Fibroblast of lung (primary cell): Measurements from ENCODE around the gene ZNF638. TPM values are rescaled to one million over a fixed set of nuclear protein-coding genes. Genes with fewer than 3 reads are reported as not detected.

ENCODE experiments used
- DNase-seq, 2 donors: peaks; one replicate each; pipeline versions ENCODE4 v3.0.0 to v3.0.0-alpha.2; 2010; ENCODE audit warnings: low read depth in 2 of 2
- H2AFZ ChIP-seq: 2 replicates; pipeline ENCODE4 v1.5.1; 2012; ENCODE audit warnings: low read length, control low read depth, inconsistent platforms
- H3K27ac ChIP-seq: 2 replicates; pipeline ENCODE4 v1.5.1; 2011; ENCODE audit warnings: low read length, control low read depth; ENCODE audit not compliant: insufficient read depth
- H3K27me3 ChIP-seq: 2 replicates; pipeline ENCODE4 v1.5.1; 2011; ENCODE audit warnings: mild to moderate bottlenecking, low read length; ENCODE audit not compliant: control insufficient read depth, insufficient read depth
- H3K36me3 ChIP-seq: 2 replicates; pipeline ENCODE4 v1.5.1; 2011; ENCODE audit warnings: low read length; ENCODE audit not compliant: control insufficient read depth, insufficient read depth
- H3K4me1 ChIP-seq: 2 replicates; pipeline ENCODE4 v1.5.1; 2011; ENCODE audit warnings: low read length; ENCODE audit not compliant: control insufficient read depth, insufficient read depth; ENCODE audit errors: extremely low read depth
- H3K4me2 ChIP-seq: 2 replicates; pipeline ENCODE4 v1.5.1; 2011; ENCODE audit warnings: low read length, control low read depth; ENCODE audit not compliant: insufficient read depth; ENCODE audit errors: extremely low read depth
- H3K4me3 ChIP-seq, 4 experiments: fragments of 200-600 bp in 1 of 4; sonication (generic) in 1 of 4; replicated peaks in 1 of 4; 2 replicates each; pipeline ENCODE4 v1.5.1; 2011 to 2016; ENCODE audit warnings: low read length in 4 of 4, low read depth in 3 of 4, mild to moderate bottlenecking in 3 of 4, control low read depth in 2 of 4, inconsistent platforms in 1 of 4, mixed read lengths in 1 of 4; ENCODE audit not compliant: insufficient read depth in 1 of 4; ENCODE audit errors: control extremely low read depth in 1 of 4
- H3K79me2 ChIP-seq: 2 replicates; pipeline ENCODE4 v1.5.1; 2012; ENCODE audit warnings: mild to moderate bottlenecking, low read length, inconsistent platforms; ENCODE audit not compliant: control insufficient read depth, insufficient read depth
- H3K9ac ChIP-seq: 2 replicates; pipeline ENCODE4 v1.5.1; 2011; ENCODE audit warnings: mild to moderate bottlenecking, low read length, control low read depth; ENCODE audit not compliant: insufficient read depth
- H3K9me3 ChIP-seq: 2 replicates; pipeline ENCODE4 v1.5.1; 2012; ENCODE audit warnings: low read depth, low read length; ENCODE audit not compliant: control insufficient read depth, insufficient read depth
- H4K20me1 ChIP-seq: 2 replicates; pipeline ENCODE4 v1.5.1; 2011; ENCODE audit warnings: low read length; ENCODE audit not compliant: control insufficient read depth, insufficient read depth; ENCODE audit errors: extremely low read depth
- EZH2 ChIP-seq: IDR thresholded peaks from 2 replicates; pipeline ENCODE4 v1.5.1; 2012; ENCODE audit warnings: low read length, control low read depth, mild to moderate bottlenecking; ENCODE audit errors: missing control alignments
- polyA plus RNA-seq, 2 donors: library from polyadenylated mRNA; depleted of rRNA in 1 of 2; stranded (reverse) in 1 of 2; unstranded in 1 of 2; fragments of >200 nt; gene quantifications; 2 replicates each; pipeline ENCODE4 v1.2.1, GENCODE V29; 2011 to 2012; ENCODE audit warnings: missing spikeins in 1 of 2
- total RNA-seq: library from RNA; depleted of rRNA; stranded (reverse); fragments of >200 nt; gene quantifications from 2 replicates; pipeline ENCODE4 v1.2.1, GENCODE V29; 2014
- TF ChIP-seq, protein P1 (sequence below), 2 donors: IDR thresholded peaks in 1 of 2; conservative IDR thresholded peaks in 1 of 2; 1 replicate in 1 of 2; 2 replicates in 1 of 2; pipeline ENCODE4 v1.5.1; 2011 to 2012; ENCODE audit warnings: low read length in 2 of 2, control low read depth in 1 of 2, inconsistent platforms in 1 of 2, low read depth in 1 of 2, mild to moderate bottlenecking in 1 of 2

The ZNF638 gene
- total and polyA plus RNA-seq, 2 donors (not counting 1 experiment from before 2014, with no cell fraction given): 63.8 to 190 TPM

DNA sequence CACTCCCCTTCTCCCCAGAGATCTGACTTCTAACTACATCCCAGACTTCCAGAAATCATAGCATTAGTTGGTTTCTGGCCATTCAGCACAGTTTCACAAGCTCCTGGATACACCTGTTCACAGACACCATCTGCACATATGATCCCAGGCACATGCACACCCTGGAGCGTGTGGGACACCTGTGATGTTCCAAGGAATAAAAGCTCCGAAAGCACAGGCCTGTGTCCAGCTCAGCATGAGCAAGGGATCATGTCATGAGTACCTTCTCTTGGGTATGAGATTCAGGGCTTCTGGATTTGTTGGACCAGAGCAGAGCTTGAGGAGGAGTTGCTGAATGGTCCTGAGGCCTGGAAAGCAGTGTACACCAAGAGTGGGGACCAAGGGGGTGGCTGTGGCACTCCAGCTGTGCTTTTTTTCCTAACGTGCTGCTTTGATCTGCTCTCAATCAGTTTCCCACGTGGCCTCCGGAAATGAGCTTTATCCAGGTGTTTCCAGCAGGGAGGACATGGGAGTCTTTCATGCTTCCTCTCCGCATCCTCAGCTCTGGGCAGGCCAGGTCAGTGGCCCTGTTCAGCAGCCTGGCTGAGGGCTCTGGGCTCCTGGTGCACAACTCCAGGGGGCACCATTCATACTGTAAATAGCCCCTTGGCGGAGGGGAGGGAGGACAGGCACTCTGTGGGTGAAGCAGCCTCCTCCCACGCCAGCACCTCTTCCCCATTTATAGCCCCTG lies 123.6 kb downstream of the ZNF638 start:
- peaks cover 22% of the 10 kb centered on the region for H3K27me3 ChIP-seq
- no peak overlapping the region for H2AFZ ChIP-seq
- TF ChIP-seq, protein P1, sequence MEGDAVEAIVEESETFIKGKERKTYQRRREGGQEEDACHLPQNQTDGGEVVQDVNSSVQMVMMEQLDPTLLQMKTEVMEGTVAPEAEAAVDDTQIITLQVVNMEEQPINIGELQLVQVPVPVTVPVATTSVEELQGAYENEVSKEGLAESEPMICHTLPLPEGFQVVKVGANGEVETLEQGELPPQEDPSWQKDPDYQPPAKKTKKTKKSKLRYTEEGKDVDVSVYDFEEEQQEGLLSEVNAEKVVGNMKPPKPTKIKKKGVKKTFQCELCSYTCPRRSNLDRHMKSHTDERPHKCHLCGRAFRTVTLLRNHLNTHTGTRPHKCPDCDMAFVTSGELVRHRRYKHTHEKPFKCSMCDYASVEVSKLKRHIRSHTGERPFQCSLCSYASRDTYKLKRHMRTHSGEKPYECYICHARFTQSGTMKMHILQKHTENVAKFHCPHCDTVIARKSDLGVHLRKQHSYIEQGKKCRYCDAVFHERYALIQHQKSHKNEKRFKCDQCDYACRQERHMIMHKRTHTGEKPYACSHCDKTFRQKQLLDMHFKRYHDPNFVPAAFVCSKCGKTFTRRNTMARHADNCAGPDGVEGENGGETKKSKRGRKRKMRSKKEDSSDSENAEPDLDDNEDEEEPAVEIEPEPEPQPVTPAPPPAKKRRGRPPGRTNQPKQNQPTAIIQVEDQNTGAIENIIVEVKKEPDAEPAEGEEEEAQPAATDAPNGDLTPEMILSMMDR (conservative IDR thresholded peaks at IDR 0.05 in 1 of 2, IDR thresholded peaks at IDR 0.05 in 1 of 2; ENCODE audit: low read depth in 1 of 2, low read length in 2 of 2): no peak
- TF ChIP-seq EZH2: no peak
- H3K9me3 ChIP-seq: no peaks in the 10 kb centered on the region
- H3K4me1 ChIP-seq: no peaks in the 10 kb centered on the region
- H3K36me3 ChIP-seq: no peaks in the 10 kb centered on the region
- H4K20me1 ChIP-seq: no peaks in the 10 kb centered on the region
- no peak for DNase-seq
- H3K4me2 ChIP-seq: no peak overlapping the region
- H3K4me3 ChIP-seq: no peak overlapping the region
- no peaks in the 10 kb centered on the region for H3K79me2 ChIP-seq
- H3K27ac ChIP-seq: no peak overlapping the region
- H3K9ac ChIP-seq: no peak overlapping the region

DNA sequence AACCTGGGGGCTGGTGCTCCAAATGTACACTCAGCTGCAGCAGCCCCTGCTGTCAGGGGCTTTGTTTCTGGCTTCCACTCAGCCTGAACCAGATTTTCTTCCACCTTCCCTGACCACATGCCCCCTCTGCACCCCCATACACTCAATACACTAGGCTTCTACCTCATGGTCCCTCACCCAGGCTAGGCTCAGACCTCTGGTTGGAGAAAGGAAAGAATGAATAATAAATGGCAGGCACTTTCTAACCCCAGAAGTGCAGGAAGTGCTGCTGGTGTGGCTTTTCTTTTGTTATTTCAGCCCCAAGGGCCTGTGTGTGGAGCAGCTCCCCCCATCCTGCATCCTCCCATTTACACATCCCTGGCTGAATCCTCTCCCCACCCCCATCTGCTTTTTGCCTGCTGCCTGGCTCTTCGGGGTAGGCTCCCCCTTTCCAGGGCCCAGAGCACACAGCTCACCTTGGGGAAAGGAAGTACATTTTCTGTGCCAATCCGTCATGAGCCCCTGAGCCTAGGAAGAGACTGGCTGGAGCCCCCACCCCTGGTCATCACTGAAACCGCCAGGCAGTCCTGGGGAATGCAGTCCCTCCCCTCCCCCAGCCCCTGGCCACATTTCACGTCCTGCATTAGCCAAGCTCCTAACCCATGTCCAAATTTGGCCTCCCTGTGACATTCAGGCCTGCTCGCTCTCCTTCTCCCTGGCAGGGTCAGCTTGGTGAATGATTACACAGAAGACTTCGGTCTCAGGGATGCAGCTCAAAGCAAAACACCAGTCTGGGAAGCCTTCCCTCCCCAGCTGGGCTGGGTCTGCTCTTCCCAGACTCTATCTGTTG lies 124.4 kb downstream of the ZNF638 start:
- no peak overlapping the region for H3K27ac ChIP-seq
- H3K36me3 ChIP-seq: no peaks in the 10 kb centered on the region
- no peak overlapping the region for H2AFZ ChIP-seq
- no peaks in the 10 kb centered on the region for H3K79me2 ChIP-seq
- TF ChIP-seq EZH2: no peak
- H3K4me2 ChIP-seq: no peak overlapping the region
- H3K9me3 ChIP-seq: no peaks in the 10 kb centered on the region
- no peak overlapping the region for H3K9ac ChIP-seq
- H3K27me3 ChIP-seq: peaks cover 22% of the 10 kb centered on the region
- H4K20me1 ChIP-seq: no peaks in the 10 kb centered on the region
- no peak overlapping the region for H3K4me3 ChIP-seq
- peak in 1 of 2 donors; percentile 48 for DNase-seq
- H3K4me1 ChIP-seq: no peaks in the 10 kb centered on the region

DNA sequence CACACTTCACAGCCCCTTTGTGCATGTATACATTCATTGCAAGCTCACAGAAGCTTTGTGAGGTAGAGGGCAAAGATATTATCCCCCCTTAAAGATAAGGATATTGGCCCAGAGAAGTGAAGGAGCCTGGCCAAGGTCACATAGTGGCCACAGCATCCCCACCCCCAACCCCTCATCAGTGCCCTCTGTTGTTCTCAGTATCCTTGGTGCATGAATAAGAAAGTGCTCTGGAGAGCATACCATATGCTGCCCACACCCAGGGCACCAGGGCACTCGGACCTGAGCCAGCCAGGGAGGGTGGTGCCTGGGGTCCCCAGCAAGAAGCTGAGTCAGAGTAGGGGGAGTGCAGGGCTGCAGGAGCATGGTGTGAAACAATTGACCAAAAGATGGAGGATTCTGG lies 125.0 kb downstream of the ZNF638 start:
- no peak overlapping the region for H3K4me2 ChIP-seq
- H3K9ac ChIP-seq: no peak overlapping the region

More for the DNA sequence above, 125.0 kb downstream of the ZNF638 start:
- no peaks in the 10 kb centered on the region for H3K79me2 ChIP-seq
- H3K4me3 ChIP-seq: no peak overlapping the region
- no peaks in the 10 kb centered on the region for H4K20me1 ChIP-seq
- H3K36me3 ChIP-seq: no peaks in the 10 kb centered on the region
- H3K9me3 ChIP-seq: no peaks in the 10 kb centered on the region
- no peak for DNase-seq
- TF ChIP-seq, protein P1 (conservative IDR thresholded peaks at IDR 0.05 in 1 of 2, IDR thresholded peaks at IDR 0.05 in 1 of 2; ENCODE audit: low read depth in 1 of 2, low read length in 2 of 2): no peak
- TF ChIP-seq EZH2: no peak
- H3K4me1 ChIP-seq: no peaks in the 10 kb centered on the region
- peaks cover 20% of the 10 kb centered on the region for H3K27me3 ChIP-seq
- H2AFZ ChIP-seq: no peak overlapping the region
- H3K27ac ChIP-seq: no peak overlapping the region
